Trophoblast cell (in vitro differentiated cells and primary cell): Measurements from ENCODE around the gene ADRM1.
A peak's percentile ranks its signal among the peaks of the same experiment; 100 is the strongest.

Experiments used
- DNase-seq, 2 donors: peaks; one replicate each; pipeline ENCODE4 v3.0.0-alpha.2; 2016
- H2AFZ ChIP-seq: 2 replicates; pipeline ENCODE4 v1.6.1; 2013; ENCODE audit warnings: low read length, moderate library complexity, mild to moderate bottlenecking; ENCODE audit not compliant: insufficient read depth, poor library complexity
- H2AK5ac ChIP-seq: 2 replicates; pipeline ENCODE4 v1.6.1; 2013; ENCODE audit warnings: mild to moderate bottlenecking, low read length
- H2BK120ac ChIP-seq: 2 replicates; pipeline ENCODE4 v1.6.1; 2013; ENCODE audit warnings: low read length, mild to moderate bottlenecking, moderate library complexity; ENCODE audit not compliant: insufficient read depth, poor library complexity
- H2BK12ac ChIP-seq: 2 replicates; pipeline ENCODE4 v1.6.1; 2013; ENCODE audit warnings: mild to moderate bottlenecking, low read length, moderate library complexity
- H2BK5ac ChIP-seq: 2 replicates; pipeline ENCODE4 v1.6.1; 2013; ENCODE audit warnings: low read length, low read depth, moderate library complexity, mild to moderate bottlenecking; ENCODE audit not compliant: poor library complexity
- H3K14ac ChIP-seq: 2 replicates; pipeline ENCODE4 v1.6.1; 2013; ENCODE audit warnings: mild to moderate bottlenecking, low read length
- H3K18ac ChIP-seq: 2 replicates; pipeline ENCODE4 v1.6.1; 2013; ENCODE audit warnings: mild to moderate bottlenecking, low read length
- H3K23ac ChIP-seq: 2 replicates; pipeline ENCODE4 v1.6.1; 2013; ENCODE audit warnings: low read length
- H3K27ac ChIP-seq: 2 replicates; pipeline ENCODE4 v1.5.1; 2013; ENCODE audit warnings: low read depth, mild to moderate bottlenecking, inconsistent platforms, low read length, moderate library complexity
- H3K27me3 ChIP-seq: 2 replicates; pipeline ENCODE4 v1.6.1; 2013; ENCODE audit warnings: inconsistent platforms, mild to moderate bottlenecking, low read length, moderate library complexity; ENCODE audit not compliant: insufficient read depth
- H3K36me3 ChIP-seq, 2 experiments: 1 replicate in 1 of 2; 2 replicates in 1 of 2; pipeline ENCODE4 v1.6.1; 2013; ENCODE audit warnings: low read length in 2 of 2, mild to moderate bottlenecking in 2 of 2, moderate library complexity in 1 of 2; ENCODE audit not compliant: insufficient read depth in 2 of 2, control insufficient read depth in 1 of 2
- H3K4ac ChIP-seq: 2 replicates; pipeline ENCODE4 v1.6.1; 2013; ENCODE audit warnings: low read depth, mild to moderate bottlenecking, low read length, moderate library complexity
- H3K4me1 ChIP-seq, 2 experiments: 1 replicate in 1 of 2; 2 replicates in 1 of 2; pipeline ENCODE4 v1.6.1; 2013; ENCODE audit warnings: low read length in 2 of 2, mild to moderate bottlenecking in 2 of 2, moderate library complexity in 1 of 2; ENCODE audit not compliant: insufficient read depth in 2 of 2, control insufficient read depth in 1 of 2
- H3K4me2 ChIP-seq: 2 replicates; pipeline ENCODE4 v1.6.1; 2013; ENCODE audit warnings: inconsistent platforms, mild to moderate bottlenecking, low read length, moderate library complexity
- H3K4me3 ChIP-seq: 2 replicates; pipeline ENCODE4 v1.5.1; 2013; ENCODE audit warnings: mild to moderate bottlenecking, low read depth, low read length, inconsistent platforms
- H3K79me1 ChIP-seq: one replicate; pipeline ENCODE4 v1.6.1; 2013; ENCODE audit warnings: low read length
- H3K79me2 ChIP-seq: 2 replicates; pipeline ENCODE4 v1.6.1; 2013; ENCODE audit warnings: low read length, mild to moderate bottlenecking; ENCODE audit not compliant: control insufficient read depth, insufficient read depth, poor library complexity
- H3K9ac ChIP-seq: 2 replicates; pipeline ENCODE4 v1.6.1; 2013; ENCODE audit warnings: mild to moderate bottlenecking, low read length
- H3K9me3 ChIP-seq: 2 replicates; pipeline ENCODE4 v1.6.1; 2013; ENCODE audit warnings: low read depth, mild to moderate bottlenecking, control low read depth, inconsistent platforms, low read length; ENCODE audit not compliant: insufficient read depth
- H4K12ac ChIP-seq: 2 replicates; pipeline ENCODE4 v1.6.1; 2013; ENCODE audit warnings: low read depth, mild to moderate bottlenecking, low read length, moderate library complexity
- H4K8ac ChIP-seq: 2 replicates; pipeline ENCODE4 v1.6.1; 2013; ENCODE audit warnings: low read depth, mild to moderate bottlenecking, low read length, moderate library complexity
- H4K91ac ChIP-seq: one replicate; pipeline ENCODE4 v1.6.1; 2013; ENCODE audit warnings: low read depth, mild to moderate bottlenecking, low read length, moderate library complexity
- whole genome bisulfite sequencing: extraction: QIAGEN DNeasy Blood & Tissue Kit; methylation state at CpG from one replicate; pipeline ENCODE4 v1.1.7; 2013; ENCODE audit warnings: missing lambda C conversion rate; ENCODE audit not compliant: insufficient read length, insufficient coverage; ENCODE audit errors: extremely low coverage; 5-methylcytosine and 5-hydroxymethylcytosine counted together

ADRM1 gene

DNA sequence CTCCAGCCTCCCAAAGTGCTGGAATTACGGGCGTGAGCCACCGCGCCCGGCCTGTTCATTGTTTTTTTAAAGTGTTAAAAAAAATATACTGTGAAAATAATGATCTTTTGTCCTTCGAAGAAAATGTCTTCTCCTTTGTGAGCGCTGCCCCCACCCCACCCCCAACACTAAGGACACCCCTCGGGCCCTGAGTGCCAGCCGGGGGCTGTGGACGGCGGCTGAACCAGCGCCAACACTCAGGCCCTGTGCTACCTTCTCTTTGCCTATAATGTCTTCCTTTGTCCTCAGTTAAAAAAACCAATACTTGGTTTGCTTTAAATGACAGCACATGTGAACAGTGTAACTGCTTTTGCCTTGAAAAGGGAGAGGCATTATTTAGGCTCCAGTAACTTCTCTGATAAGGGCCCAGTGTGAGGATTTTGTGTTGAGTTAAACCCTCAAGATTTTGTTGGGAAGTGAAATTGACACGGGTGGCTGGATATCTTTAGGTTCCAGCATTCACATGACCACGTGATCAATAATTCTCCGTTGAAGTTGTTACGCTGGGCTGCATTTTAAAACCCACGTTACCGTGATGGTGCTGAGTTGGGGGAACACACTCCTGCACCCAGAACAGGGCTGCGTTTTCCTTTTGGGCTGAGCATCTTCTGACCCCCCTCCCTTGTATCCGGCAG is 9.5 kb upstream of the ADRM1 start:
- Histone ChIP-seq H3K14ac (no peak overlapping the region), H4K12ac (no peak overlapping the region), H3K4me2 (no peak overlapping the region), H3K18ac (no peak overlapping the region), H4K8ac (no peak overlapping the region), H3K4me3 (no peak overlapping the region), H3K79me2 (no peaks in the 10 kb centered on the region), H4K91ac (no peak overlapping the region), H3K36me3 (peaks cover 49 to 60% of the 10 kb centered on the region in 2 experiments), H3K27ac (no peak overlapping the region), H3K4ac (no peak overlapping the region), H2AFZ (no peak overlapping the region), H3K23ac (no peak overlapping the region), H2BK120ac (no peak overlapping the region), H3K9ac (no peak overlapping the region), H3K79me1 (no peaks in the 10 kb centered on the region), H2BK12ac (no peak overlapping the region), H2BK5ac (no peak overlapping the region), H3K4me1 (peaks cover 6 to 10% of the 10 kb centered on the region in 2 experiments), H2AK5ac (no peak overlapping the region), H3K9me3 (peaks cover 6% of the 10 kb centered on the region), H3K27me3 (no peaks in the 10 kb centered on the region)
- WGBS: no CpG with 5 or more reads among the region's 20 CpGs
- no peak for DNase-seq

DNA sequence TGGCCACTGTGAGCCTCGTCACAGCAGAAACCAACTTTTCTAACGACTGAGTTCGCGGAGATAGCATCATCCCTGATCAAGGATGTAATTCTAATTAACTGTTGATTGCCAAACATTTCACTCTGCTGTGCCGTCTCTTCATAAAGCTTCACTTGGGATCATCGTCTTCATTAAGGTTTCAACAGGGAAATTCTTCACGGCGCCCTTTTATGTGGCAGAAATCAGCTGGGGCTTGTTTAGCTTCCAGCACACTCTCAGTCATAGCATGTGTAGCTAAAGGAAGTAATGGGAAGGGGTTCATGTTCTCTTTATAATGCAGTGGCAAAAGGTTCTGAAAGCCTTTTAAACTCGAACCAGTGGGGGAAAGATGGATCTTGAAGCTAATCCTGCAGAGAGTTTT is 8.9 kb upstream of the ADRM1 start:
- Histone ChIP-seq H3K4me1 (peaks cover 6 to 10% of the 10 kb centered on the region in 2 experiments), H2AFZ (no peak overlapping the region), H2BK12ac (no peak overlapping the region), H3K18ac (no peak overlapping the region), H2BK5ac (no peak overlapping the region), H3K36me3 (peaks cover 54 to 56% of the 10 kb centered on the region in 2 experiments), H3K4ac (no peak overlapping the region), H4K91ac (no peak overlapping the region), H3K23ac (no peak overlapping the region), H3K27ac (no peak overlapping the region), H3K4me3 (no peak overlapping the region), H2AK5ac (no peak overlapping the region), H4K8ac (no peak overlapping the region), H3K9ac (no peak overlapping the region), H3K79me2 (no peaks in the 10 kb centered on the region), H3K9me3 (peaks cover 7% of the 10 kb centered on the region), H3K27me3 (no peaks in the 10 kb centered on the region), H3K79me1 (no peaks in the 10 kb centered on the region), H3K4me2 (no peak overlapping the region), H3K14ac (no peak overlapping the region), H2BK120ac (no peak overlapping the region), H4K12ac (no peak overlapping the region)
- WGBS: no CpG with 5 or more reads among the region's 9 CpGs
- no peak for DNase-seq

DNA sequence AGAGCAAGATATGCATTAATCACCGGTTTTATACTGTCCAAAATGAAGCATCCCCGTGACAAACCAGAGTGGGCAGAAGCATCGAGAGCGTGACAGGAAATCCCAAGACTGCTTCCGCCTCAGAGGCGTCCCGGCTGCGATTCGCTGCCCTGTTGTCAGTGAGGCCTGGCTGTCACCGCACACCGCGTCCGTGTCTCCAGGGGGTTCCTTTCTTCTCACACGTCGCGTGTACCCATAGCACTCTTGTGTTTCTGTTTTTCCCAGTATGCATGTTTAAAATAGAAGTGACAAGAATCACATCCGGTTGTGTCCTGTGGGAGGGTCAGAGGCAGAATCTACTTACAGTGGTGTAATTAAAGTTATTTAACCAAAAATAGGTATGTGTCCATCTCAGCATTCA is 8.3 kb upstream of the ADRM1 start:
- no peak overlapping the region for H3K14ac ChIP-seq
- no peak overlapping the region for H3K4ac ChIP-seq
- no peak overlapping the region for H3K9ac ChIP-seq
- no peak for DNase-seq
- no peak overlapping the region for H2BK5ac ChIP-seq
- H2AFZ ChIP-seq: no peak overlapping the region
- no CpG with 5 or more reads among the region's 17 CpGs for WGBS
- H3K23ac ChIP-seq: no peak overlapping the region
- no peak overlapping the region for H3K4me3 ChIP-seq
- no peak overlapping the region for H2AK5ac ChIP-seq
- no peak overlapping the region for H2BK12ac ChIP-seq
- no peaks in the 10 kb centered on the region for H3K27me3 ChIP-seq
- no peaks in the 10 kb centered on the region for H3K79me2 ChIP-seq
- H3K18ac ChIP-seq: no peak overlapping the region
- no peak overlapping the region for H4K91ac ChIP-seq
- peaks cover 7% of the 10 kb centered on the region for H3K9me3 ChIP-seq
- peaks cover 6 to 10% of the 10 kb centered on the region in 2 experiments for H3K4me1 ChIP-seq
- no peak overlapping the region for H3K27ac ChIP-seq
- no peaks in the 10 kb centered on the region for H3K79me1 ChIP-seq
- peaks cover 50 to 54% of the 10 kb centered on the region in 2 experiments for H3K36me3 ChIP-seq
- no peak overlapping the region for H4K12ac ChIP-seq
- H4K8ac ChIP-seq: no peak overlapping the region
- no peak overlapping the region for H3K4me2 ChIP-seq
- H2BK120ac ChIP-seq: no peak overlapping the region

DNA sequence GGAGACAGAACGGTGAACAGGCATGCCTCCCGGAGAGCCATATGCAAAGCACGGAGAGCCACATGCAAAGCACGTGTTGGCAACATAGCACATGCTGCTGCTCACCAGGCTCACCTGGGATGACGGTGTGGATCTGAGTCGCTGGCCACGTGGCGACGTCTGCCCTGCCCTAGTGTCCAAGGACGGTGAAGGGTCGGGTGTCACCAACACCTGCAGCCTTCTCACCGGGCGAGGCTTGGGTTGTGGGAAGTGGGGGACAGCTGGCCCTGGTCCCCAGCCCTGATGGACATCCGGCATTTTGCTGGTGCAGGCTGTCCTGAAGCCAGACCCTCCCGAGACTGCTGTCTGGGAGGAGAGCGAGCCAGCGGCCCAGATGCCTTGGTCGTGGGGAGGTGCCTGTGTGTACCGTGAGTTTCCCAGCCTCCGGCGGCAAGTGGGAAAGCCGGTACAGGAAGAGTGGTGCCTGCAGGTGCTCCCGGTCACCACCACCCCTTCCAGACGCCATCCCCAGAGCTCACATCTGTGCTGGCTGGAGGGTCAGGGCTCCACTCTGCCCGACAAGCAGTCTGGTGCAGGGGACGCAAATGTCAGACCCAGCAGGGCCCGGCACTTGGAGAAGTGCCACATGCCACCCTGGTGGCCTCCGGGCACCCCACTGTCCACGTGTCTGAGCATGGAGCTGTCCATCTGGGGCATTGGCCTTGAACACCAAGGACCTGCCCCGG is 5.9 kb upstream of the ADRM1 start:
- no peaks in the 10 kb centered on the region for H3K27me3 ChIP-seq
- H2BK5ac ChIP-seq: no peak overlapping the region
- peaks cover under 1% of the 10 kb centered on the region for H3K79me1 ChIP-seq
- peaks cover 34 to 40% of the 10 kb centered on the region in 2 experiments for H3K36me3 ChIP-seq
- H2BK120ac ChIP-seq: no peak overlapping the region
- H2AK5ac ChIP-seq: no peak overlapping the region
- no peak overlapping the region for H3K27ac ChIP-seq
- no peak overlapping the region for H3K4me2 ChIP-seq
- H3K9me3 ChIP-seq: peaks cover 7% of the 10 kb centered on the region
- H3K14ac ChIP-seq: no peak overlapping the region
- no peak overlapping the region for H3K9ac ChIP-seq
- no peak overlapping the region for H4K8ac ChIP-seq
- no peak overlapping the region for H4K91ac ChIP-seq
- no peak overlapping the region for H3K18ac ChIP-seq
- no CpG with 5 or more reads among the region's 30 CpGs for WGBS
- no peak overlapping the region for H2BK12ac ChIP-seq
- DNase-seq: no peak
- H3K23ac ChIP-seq: peak overlapping the region; percentile 77
- H3K4me3 ChIP-seq: no peak overlapping the region
- no peak overlapping the region for H3K4ac ChIP-seq
- no peak overlapping the region for H2AFZ ChIP-seq
- no peak overlapping the region for H4K12ac ChIP-seq
- H3K4me1 ChIP-seq: peaks cover 8 to 10% of the 10 kb centered on the region in 2 experiments
- no peaks in the 10 kb centered on the region for H3K79me2 ChIP-seq
